GM21360 (cell line): ENCODE measurements around the gene NXPH1.

Source experiments
- ATAC-seq: cut with Tn5 transposase; IDR thresholded peaks from one replicate; pipeline ENCODE4 v1.9.1; 2021; ENCODE audit warnings: mild to moderate bottlenecking, moderate library complexity; ENCODE audit not compliant: unreplicated experiment

Gene NXPH1

DNA sequence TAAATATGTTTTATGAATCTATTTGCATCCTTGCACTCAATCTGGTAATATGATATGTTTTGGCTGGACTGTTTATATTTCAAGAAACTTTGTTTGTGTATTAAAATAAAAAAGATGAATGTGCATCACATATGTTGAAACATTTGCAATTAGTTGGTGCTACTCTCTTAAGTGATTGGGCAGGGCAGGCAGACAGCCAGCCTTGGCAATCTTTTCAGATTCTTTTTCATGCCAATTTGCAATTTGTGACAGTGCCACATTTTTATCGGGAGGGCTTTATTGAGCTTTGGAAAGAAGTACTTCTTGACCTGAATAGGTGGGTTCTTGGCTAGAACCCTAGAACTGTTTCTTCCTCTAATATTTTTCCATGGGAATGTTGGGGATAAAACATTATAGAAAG lies 152.2 kb downstream of the NXPH1 start:
- no peak for ATAC-seq

DNA sequence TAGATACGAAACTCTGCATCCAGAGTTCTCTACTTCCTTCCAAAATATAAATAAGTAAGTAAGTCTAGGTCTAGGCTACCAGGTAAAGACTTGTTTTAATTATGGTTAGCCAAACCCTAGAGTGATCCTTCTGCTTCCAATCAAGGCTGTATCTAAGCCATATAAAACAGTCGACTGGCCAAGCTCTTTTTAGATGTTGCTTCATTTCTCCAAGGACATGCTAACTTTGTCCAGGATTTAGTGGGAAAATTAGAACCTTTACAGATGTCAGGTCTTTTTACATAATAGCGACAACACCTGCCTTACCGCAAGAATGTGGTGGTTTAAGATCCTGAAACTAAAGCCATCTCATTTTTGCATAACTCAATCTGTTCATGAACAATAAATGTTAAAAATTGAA lies 156.8 kb downstream of the NXPH1 start:
- no peak for ATAC-seq

DNA sequence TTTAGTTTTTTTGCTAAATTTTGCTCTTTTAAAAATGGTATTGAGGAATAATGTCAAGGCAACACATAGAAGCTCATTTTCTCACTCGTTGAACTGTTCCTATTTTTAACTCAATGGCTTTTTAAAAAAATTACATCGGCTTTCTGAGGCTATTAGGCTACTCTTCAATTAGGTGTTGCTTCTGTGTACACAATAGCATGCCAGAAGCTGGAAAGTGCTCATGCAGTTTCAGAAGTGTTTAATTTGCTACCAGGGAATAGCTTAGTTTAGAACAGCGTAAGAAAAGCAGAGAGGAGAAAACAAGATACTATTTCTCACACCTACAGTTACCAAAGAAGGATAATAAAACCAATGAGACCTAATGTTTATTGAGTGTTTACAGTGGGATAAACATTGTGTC lies 157.4 kb downstream of the NXPH1 start:
- no peak for ATAC-seq

DNA sequence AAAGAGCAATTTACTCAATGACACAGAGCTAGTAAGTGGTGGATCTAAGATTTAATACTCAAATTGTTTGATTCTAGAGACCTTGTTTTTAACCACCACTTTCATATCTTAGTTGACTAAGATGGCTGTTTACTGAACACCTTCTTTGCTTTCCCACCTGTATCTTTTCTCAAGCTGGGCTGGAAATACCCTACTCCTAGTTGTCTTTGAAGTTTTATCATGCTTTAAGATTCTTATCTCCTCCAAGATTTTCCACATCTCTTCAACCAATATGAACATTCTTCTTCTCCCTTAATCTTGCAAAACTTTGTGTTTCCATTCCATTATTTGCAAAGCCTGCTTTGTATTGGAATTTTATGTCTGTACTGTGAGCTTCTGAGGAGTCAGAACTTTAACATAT lies 157.9 kb downstream of the NXPH1 start:
- no peak for ATAC-seq

DNA sequence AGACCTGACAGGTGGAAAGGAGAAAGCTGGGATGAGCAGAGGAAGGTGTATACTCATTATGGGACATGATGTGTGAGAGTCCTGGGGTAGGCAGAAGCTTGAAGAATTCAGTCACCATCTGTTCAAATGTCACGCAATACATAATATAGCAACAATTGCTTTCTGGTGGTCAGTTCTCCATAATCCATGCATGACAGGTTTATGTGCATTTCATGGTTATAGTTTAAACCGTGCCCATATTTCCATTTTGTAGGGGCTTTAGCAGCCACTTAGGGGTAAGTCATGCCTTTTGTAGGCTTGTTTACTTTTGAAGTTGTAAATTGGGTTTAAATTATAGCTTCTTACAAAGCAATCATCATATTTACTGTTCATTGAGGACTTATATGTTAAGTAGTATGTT lies 158.8 kb downstream of the NXPH1 start:
- ATAC-seq, result no peak

DNA sequence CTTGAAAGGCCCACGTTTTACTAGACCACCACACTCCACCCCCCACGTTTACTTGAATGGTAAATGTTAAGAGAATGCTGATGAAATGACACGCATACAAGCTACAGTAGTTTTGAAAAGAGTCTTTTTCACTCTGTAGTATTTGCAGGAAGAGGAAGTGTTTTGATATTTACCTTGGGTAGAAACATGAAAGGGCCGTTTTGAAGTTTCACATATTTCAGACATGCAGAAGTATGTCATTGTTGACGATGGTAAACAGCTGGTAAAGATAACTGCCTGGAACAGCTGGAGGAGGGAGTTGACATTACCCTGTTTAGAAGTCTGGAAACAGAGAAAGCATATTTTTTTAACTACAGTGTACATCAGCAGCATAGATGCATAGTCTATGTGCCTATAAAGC lies 160.7 kb downstream of the NXPH1 start:
- ATAC-seq, result no peak

DNA sequence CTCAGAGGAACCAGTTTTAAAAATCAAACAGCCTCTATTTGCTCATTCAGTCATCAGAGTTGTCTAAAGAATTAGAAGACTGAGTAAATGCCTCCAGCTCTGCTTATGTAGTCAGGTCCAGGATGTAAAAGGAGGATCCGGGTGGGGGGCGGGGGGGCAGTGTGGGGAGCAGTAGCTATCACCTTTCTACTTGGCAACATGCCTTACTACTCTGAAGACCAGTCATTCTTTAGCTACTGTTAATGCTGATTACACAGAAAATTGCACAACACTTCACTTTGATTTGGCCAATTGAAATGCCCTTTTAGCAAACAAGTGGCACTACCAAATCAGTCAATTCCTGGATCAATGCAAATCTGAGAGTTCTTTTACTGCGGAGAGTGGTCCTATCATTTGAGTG lies 164.2 kb downstream of the NXPH1 start:
- no peak for ATAC-seq

DNA sequence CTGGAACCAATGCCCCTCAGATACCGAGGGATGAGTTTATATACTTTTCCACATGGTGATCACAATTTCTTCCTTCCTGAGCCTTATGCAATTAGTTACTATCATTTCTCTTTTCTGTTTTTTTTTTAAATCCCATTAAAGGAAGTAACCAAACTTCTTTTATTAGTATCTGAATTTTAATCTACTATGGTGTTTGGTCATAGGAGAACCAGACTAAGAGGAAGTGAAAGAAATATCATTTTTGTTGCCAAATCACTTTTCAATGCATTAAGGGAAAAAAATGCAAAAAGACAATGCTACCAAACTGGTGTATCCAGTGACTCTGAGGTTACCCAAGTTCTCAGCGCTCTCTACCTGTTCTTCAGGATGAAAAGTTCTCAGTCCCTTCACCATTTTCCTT lies 167.7 kb downstream of the NXPH1 start:
- no peak for ATAC-seq

DNA sequence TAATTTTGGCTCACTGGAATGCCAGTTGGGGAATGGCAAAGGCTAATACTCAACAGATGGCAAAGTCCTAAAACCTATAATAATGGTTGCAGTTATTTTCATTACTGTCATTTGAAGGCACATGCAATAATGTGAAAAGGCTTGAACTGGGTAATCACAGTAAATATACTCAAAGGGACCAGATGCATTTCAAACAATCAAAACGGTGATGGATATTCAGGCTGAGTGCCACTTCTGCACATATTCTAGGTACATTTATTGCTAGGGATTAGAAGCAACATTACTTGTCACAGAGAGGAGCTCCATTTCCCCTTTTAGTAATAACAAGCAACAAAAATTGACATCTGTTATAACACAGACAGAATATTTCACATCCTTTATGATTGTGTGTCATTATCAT lies 171.8 kb downstream of the NXPH1 start:
- ATAC-seq, result no peak

DNA sequence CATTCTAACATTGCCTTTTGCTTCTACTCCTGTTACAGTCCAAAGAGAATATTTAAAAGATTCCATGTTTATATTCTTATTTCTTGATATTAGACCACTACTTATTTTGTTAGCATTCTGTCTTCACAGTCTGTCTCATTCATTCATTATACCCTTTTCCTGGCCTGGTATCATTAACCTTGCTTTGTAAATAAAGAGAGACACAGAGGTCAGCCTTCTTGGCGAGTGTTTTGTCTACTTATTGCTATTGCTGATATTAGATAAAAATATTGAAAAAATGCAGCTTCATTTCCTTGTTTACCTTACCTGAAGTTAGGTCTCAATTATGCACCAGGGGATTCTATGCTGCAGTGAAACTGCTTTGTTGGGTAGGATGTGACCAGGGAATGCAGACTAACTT lies 179.2 kb downstream of the NXPH1 start:
- ATAC-seq, result no peak

DNA sequence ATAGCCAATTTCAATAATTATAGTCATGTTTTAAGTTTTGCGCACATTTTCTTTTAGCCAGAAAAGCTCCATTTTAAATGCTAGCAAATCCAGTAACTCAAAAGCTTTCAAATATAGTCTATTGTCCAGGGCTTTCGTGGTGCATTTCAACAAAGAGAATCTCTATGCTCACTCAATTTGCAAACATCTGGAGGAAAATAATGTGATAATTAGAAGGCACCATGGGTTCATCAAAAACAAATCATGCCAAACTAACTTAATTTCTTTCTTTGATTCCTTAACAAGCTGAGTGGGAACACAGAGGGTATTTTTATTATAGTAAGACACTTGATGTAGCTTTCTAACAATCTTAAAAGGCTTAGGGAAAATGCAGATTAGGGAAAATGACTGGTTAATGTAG lies 179.8 kb downstream of the NXPH1 start:
- no peak for ATAC-seq

DNA sequence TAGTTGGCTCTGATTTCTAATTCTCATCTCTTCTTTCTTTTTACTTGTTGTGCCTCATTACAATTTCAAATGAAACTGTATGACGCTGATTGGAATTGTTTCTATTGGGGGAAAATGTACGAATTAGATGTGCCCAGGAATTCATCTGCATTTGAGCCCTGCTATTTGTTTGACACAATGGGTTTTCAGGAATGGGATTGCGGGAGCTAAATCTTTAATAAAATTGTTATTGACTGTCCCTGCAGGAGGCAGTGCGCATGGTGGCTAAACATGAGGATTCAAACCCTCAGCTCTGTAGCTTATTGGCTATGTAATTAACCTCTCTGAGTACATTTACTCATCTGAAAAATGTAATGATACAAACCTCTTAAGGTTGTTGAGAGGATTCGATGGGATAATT lies 181.6 kb downstream of the NXPH1 start:
- no peak for ATAC-seq

DNA sequence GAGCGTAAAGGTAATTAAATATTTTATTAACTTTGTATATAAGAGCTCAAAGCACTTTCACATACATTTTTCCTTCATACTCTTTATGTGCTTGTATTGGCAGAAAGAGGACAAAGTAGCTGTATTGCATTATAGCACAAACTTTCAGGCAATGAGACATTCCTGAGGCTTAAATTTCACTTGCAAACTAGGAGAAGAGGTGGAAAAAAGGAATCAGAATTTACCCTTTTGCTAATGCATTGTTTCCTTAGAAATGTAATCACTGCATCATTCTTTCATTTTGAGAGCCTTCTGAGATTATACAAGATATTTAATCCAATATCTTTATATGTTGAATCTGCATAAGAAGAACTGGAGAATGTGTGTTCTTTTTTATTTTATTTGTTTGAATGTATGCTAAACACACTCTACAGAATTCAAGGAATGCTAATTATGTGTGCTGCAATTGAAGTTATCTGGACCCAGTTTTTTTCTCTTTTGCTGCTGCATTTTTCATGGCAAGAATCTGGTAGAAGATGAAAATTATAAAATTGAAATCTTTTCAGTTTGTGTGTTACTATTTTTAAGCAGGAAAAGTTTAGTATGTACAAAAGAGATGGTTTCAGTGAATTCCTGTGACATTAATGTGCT lies 185.1 kb downstream of the NXPH1 start:
- no peak for ATAC-seq

DNA sequence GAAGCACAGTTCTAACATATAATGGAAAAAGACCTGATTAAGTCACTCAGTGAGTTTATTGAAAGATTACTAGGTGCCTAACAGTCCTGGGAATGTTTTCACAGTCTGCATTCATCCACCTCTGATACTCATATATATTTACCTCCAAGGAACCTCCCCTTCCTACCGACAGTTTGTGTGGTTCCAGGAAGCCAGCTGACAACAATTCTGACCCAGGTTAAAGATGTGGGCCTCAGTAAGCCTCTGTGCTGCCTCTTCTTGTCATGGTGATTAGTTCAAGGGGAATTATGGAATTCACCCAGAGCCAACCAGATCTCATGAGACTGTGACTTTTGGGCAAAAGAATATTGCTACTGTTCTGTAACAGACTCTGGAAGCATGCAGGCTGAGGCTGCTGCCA lies 186.8 kb downstream of the NXPH1 start:
- no peak for ATAC-seq

DNA sequence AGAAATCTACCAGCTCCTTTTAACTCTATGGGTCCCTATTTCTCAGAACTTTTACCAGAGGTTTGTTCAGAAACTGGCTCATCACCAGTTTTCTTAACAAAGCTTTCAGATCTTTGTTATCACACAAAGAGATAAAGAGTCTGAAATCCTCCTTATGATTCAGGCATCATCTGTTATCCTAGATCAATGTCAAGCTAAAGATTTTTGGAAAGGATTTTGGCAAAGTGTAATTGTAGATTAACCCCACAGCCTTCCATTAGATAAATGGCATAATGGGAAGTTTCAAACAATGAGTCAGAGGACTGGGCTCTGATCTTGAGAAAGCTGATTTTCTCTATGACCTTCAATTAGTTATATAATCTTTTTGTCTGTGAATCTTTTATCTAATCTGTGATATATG lies 192.2 kb downstream of the NXPH1 start:
- ATAC-seq, result no peak

DNA sequence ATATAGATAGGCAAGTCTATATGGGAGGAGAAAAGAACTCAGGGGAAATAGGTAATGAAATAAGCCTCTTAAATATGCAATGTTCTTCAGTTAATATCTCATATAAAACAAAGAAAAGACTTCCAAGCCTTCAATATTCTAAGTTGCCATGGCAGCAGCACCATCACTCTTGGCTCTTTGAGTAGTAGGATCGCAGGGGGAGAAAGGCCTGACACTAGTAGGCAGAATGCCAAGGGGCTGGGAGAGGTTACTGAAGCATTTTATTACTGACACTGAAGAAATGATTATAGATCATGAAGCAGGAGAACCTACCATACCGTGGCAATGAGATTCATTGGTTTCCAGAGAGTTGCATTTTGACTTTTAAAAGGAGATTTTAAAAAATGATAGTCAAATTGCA lies 193.9 kb downstream of the NXPH1 start:
- ATAC-seq, result no peak

DNA sequence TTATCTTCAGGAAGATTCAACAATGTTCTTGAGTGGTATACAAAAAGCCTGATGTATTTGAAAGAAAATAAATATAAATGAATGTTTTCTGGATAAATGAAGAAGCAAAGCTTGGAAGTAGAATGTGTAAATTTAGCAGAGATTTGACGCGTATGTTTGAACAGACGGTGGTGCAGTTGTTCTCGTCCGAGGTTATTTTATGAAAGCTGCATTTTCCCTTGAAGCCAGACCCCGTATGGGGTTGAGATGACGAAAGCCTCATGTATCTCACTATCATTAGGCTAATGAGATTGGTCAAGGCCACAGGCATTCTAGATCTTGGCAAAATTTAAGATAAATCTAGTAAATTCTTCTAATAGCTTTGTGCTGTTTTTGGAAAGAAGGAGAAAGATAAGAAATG lies 195.2 kb downstream of the NXPH1 start:
- ATAC-seq, result no peak

DNA sequence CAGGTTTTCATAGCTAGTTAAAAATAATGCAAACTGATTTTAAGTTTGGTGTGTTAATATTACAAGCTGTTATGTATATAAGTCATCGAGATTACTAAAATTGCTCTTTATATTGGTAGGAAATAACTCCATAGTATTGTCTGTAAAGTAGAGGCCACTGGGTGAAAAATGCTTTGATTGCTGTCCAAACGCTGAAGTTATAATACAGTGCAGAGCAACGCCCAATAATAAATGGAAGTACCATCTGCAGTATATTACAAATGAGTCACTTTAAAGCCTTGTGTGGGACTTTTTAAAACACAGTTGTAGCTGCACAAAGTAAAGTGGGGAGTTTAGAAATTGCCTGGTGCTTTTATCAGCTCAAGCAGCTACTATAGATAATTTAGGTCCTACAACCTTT lies 196.1 kb downstream of the NXPH1 start:
- ATAC-seq, result no peak

DNA sequence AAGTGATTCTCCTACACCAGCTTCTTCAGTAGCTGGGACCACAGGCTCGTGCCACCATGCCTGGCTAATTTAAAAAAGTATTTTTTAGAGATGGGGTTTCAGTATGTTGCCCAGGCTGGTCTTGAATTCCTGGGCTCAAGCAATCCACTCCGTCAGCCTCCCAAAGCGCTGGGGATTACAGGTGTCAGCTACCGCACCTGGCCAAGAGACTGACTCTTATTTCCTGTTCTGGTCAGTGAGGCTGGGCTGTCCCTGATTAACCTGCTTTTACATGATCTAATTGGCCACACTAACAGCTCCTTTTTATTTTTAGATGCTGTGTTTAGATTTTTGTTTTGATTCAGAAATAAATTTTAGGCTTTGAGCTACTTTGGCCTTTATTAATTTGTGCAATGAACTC lies 203.9 kb downstream of the NXPH1 start:
- ATAC-seq, result no peak

DNA sequence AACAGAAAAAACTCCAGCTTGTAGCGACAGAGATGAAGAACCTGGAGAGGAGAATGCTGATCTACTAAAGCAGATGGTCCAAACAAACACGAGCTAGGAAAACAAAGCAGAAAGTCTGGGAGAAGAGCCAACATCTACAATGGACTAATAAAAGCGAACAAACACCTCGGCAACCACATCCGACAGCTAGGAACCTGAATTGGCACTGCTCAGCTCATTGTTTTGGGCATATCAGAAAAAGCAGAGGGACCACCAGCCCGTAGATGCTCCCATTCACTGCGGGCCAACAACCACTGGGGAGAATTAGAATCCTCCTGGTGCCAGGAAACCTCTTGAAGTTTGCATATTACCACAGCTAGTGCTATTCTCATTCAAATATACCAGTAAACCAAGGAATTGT lies 204.7 kb downstream of the NXPH1 start:
- ATAC-seq, result no peak

DNA sequence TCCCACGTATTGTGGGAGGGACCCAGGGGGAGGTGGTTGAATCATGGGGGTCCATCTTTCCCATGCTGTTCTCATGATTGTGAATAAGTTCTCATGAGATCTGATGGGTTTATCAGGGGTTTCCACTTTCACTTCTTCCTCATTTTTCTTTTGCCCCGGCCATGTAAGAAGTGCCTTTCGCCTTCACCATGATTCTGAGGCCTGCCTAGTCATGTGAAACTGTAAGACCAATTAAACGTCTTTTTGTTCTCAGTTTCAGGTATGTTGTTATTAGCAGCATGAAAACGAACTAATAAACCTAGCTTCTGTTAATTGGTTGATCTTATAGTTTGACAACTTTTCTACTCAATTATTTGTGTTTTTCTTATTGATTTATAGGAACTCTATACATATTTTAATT lies 206.3 kb downstream of the NXPH1 start:
- no peak for ATAC-seq

DNA sequence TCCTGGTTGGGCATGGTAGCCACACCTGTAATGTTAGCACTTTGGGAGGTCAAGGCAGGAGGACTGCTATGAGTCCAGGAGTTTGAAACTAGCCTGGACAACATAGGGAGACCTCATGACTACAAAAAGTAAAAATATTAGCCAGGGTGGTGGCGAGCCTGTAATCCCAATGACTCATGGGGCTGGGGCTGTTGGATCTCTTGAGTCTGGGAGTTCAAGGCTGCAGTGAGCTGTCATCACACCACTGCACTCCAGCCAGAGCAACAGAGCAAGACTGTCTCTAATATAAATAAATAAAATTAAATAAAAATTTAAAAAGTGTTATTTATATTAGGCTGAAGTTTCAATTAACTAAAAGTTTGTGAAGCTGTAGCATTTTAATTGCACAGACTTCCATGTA lies 207.3 kb downstream of the NXPH1 start:
- ATAC-seq, result no peak

DNA sequence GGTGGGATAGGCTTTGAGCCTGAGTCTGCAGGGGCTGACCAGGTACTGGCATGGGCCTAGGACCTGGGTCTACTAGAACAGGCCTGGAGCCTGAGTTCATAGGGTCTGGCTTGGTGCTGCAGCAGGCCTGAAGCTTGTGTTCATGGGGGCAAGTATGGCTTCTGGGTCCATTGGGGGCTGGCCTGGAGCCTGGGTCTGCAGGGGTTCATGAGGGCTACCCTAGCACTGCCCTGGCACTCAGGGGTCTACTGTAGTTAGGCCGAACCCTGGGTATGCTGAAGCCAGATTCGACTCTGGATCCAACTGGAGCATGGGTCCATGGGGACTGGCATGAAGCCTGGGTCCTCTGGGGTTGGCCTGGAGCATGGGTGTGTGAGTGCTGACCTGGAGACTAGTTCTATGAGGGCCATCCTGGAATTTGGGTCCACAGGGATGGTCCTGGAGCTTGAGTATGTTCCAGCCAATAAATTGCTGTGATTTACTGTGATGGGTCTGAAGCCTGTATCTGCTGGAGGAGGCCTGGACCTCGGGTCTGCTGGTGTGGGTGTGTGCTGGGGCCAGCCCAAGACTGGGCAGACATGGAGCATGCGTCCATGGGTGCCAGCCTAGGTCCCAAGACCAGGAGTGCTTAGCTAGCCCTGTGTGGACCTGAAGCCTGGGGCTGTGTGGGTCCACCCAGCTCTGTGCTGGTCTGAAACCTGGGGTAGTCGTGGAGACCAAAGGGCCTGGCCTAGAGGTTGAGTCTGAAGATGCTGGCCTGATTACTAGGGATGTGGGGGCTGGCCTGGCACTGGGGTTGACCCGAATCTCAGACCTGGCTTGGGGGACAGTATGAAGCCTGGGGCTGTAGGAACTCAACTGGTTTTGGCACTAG lies 235.5 kb downstream of the NXPH1 start:
- no peak for ATAC-seq
